HepG2 (cell line): ENCODE data around the gene ST7L. TPM values are rescaled to one million over a fixed set of nuclear protein-coding genes. Genes with fewer than 3 reads are reported as not detected.

Experiments
- ARNT ChIP-seq: fragments of 450-650 bp; IDR thresholded peaks from 2 replicates; pipeline ENCODE4 v1.6.1; 2017
- BORCS8-MEF2B ChIP-seq: sonication (generic); formaldehyde crosslinking; IDR thresholded peaks from 2 replicates; pipeline ENCODE4 v1.8.0; 2022; ENCODE audit warnings: mild to moderate bottlenecking, missing genetic modification reagents
- FOXK1 ChIP-seq: sonication (generic); formaldehyde crosslinking; IDR thresholded peaks from 2 replicates; pipeline ENCODE4 v1.4.0; 2020; ENCODE audit warnings: low read depth, missing genetic modification reagents, borderline replicate concordance
- HHEX ChIP-seq: IDR thresholded peaks from 2 replicates; pipeline ENCODE4 v1.6.1; 2016; ENCODE audit warnings: control low read depth
- HMG20B ChIP-seq: conservative IDR thresholded peaks from 2 replicates; pipeline ENCODE4 v1.6.1; 2016; ENCODE audit warnings: missing genetic modification reagents, missing compliant biosample characterization
- KDM2A ChIP-seq: sonication (generic); formaldehyde crosslinking; IDR thresholded peaks from 2 replicates; pipeline ENCODE4 v1.4.0; 2020; ENCODE audit warnings: low read depth, missing genetic modification reagents, borderline replicate concordance
- KDM4B ChIP-seq: sonication (generic); formaldehyde crosslinking; IDR thresholded peaks from 2 replicates; pipeline ENCODE4 v1.4.0; 2020; ENCODE audit warnings: missing genetic modification reagents
- KLF6 ChIP-seq: IDR thresholded peaks from 2 replicates; pipeline ENCODE4 v1.8.0; 2016; ENCODE audit warnings: missing biosample characterization, missing genetic modification reagents
- PHF8 ChIP-seq: sonication (generic); formaldehyde crosslinking; IDR thresholded peaks from 2 replicates; pipeline ENCODE4 v1.5.0; 2020; ENCODE audit warnings: missing genetic modification reagents
- TRIM24 ChIP-seq: sonication (generic); formaldehyde crosslinking; IDR thresholded peaks from 2 replicates; pipeline ENCODE4 v1.8.0; 2022; ENCODE audit warnings: mild to moderate bottlenecking, missing genetic modification reagents
- U2AF2 ChIP-seq: fragments of 200-400 bp; formaldehyde crosslinking; IDR thresholded peaks from 2 replicates; pipeline ENCODE4 v1.6.1; 2017; ENCODE audit warnings: low read depth, mild to moderate bottlenecking, low read length
- USF2 ChIP-seq, 2 experiments: sonication (generic) in 1 of 2; formaldehyde crosslinking in 1 of 2; IDR thresholded peaks; 2 replicates each; pipeline versions ENCODE4 v1.5.1 to v1.6.1; 2011 to 2020; ENCODE audit warnings: borderline replicate concordance in 1 of 2, low read depth in 1 of 2, low read length in 1 of 2, mild to moderate bottlenecking in 1 of 2, missing genetic modification reagents in 1 of 2, moderate library complexity in 1 of 2
- XRCC5 ChIP-seq: fragments of 200-400 bp; formaldehyde crosslinking; optimal IDR thresholded peaks from 2 replicates; pipeline ENCODE3; 2017; ENCODE audit warnings: mild to moderate bottlenecking, low read length
- ZBTB14 ChIP-seq: sonication (generic); formaldehyde crosslinking; IDR thresholded peaks from 2 replicates; pipeline ENCODE4 v1.4.0; 2020; ENCODE audit warnings: missing genetic modification reagents
- ZNF276 ChIP-seq: sonication (generic); formaldehyde crosslinking; IDR thresholded peaks from 2 replicates; pipeline ENCODE4 v1.4.0; 2020; ENCODE audit warnings: mild to moderate bottlenecking, low read depth, missing genetic modification reagents
- ZNF510 ChIP-seq: sonication (generic); formaldehyde crosslinking; IDR thresholded peaks from 2 replicates; pipeline ENCODE4 v1.4.0; 2020; ENCODE audit warnings: low read depth, mild to moderate bottlenecking, missing genetic modification reagents
- ZNF629 ChIP-seq: sonication (generic); formaldehyde crosslinking; conservative IDR thresholded peaks from 2 replicates; pipeline ENCODE4 v1.5.0; 2020; ENCODE audit warnings: missing genetic modification reagents
- ZNF710 ChIP-seq: sonication (generic); formaldehyde crosslinking; IDR thresholded peaks from 2 replicates; pipeline ENCODE4 v1.5.0; 2020; ENCODE audit warnings: mild to moderate bottlenecking, missing genetic modification reagents, borderline replicate concordance
- ZNF770 ChIP-seq: sonication (generic); formaldehyde crosslinking; IDR thresholded peaks from 2 replicates; pipeline ENCODE4 v1.5.0; 2020; ENCODE audit warnings: mild to moderate bottlenecking, missing genetic modification reagents
- polyA plus RNA-seq, 8 experiments: library from polyadenylated mRNA; depleted of rRNA in 3 of 8; stranded (reverse) in 7 of 8; unstranded in 1 of 8; fragments of >200 nt; fragmentation: Illumina TruSeq in 4 of 8; extraction: Trizol in 4 of 8; gene quantifications; 2 replicates each; pipeline versions ENCODE4 v1.2.1 to v1.2.3, GENCODE V29; 2011 to 2016; ENCODE audit warnings: low read depth in 4 of 8, missing spikeins in 1 of 8, mixed read lengths in 1 of 8; ENCODE audit not compliant: insufficient read depth in 1 of 8
- total RNA-seq, 5 experiments: library from RNA; depleted of rRNA; stranded (reverse); fragments of >200 nt; fragmentation: Illumina TruSeq; extraction: Trizol; gene quantifications; 2 replicates each; pipeline ENCODE4 v1.2.3, GENCODE V29; 2016; ENCODE audit warnings: low read depth in 1 of 5

ST7L gene
- total and polyA plus RNA-seq, 2 of the 13 experiments (the other 11 are each of a cell fraction or from before 2014, with no cell fraction given): 8.6 to 19.9 TPM

- TF ChIP-seq ZNF276 (CRISPR knock-in tag) (no peak), ZNF770 (CRISPR knock-in tag) (no peak), ZNF710 (no peak; the same call in 1 of the 2 replicates), KDM4B (CRISPR knock-in tag) (no peak), ZNF510 (CRISPR knock-in tag) (peak; percentile 28; the same call in 1 of the 2 replicates), U2AF2 (0 out of 2 replicates have a peak, but pooled peaks have one; percentile 10), PHF8 (CRISPR knock-in tag) (peak; percentile 72), ZNF629 (no peak), BORCS8-MEF2B (CRISPR knock-in tag) (peak; percentile 82; the same call in 1 of the 2 replicates), HHEX (no peak), XRCC5 (peak; percentile 60), KLF6 (CRISPR knock-in tag) (peak; percentile 42; the same call in 1 of the 2 replicates), USF2 (IDR thresholded peaks at IDR 0.05; ENCODE audit: low read depth, low read length) (no peak), USF2 (CRISPR knock-in tag; IDR thresholded peaks at IDR 0.05; ENCODE audit: borderline replicate concordance) (no peak), KDM2A (CRISPR knock-in tag) (peak; percentile 36; the same call in 1 of the 2 replicates), FOXK1 (CRISPR knock-in tag) (no peak), ARNT (no peak), ZBTB14 (CRISPR knock-in tag) (0 out of 2 replicates have a peak, but pooled peaks have one; percentile 28), TRIM24 (CRISPR knock-in tag) (no peak), HMG20B (CRISPR knock-in tag) (no peak)
Measured at GRCh38 chr1:112618721-112619517, at the start of gene ST7L (continued).
